Measurements from ENCODE around the gene NKX6-2. TPM values are rescaled to one million over a fixed set of nuclear protein-coding genes. Genes with fewer than 3 reads are reported as not detected.

The NKX6-2 gene
- total and polyA plus RNA-seq, 10 of the 15 experiments (the other 5 are each of a cell fraction or from before 2014, with no cell fraction given): 0.45 to 1.8 TPM; not detected in 8

- no peaks in the 10 kb centered on the region for H3K79me2 ChIP-seq (ENCODE audit: control insufficient read depth, insufficient read depth, low read length)
- POLR2A ChIA-PET: no interaction called here
- RAD21 ChIA-PET (ENCODE audit: unreplicated experiment): no interaction called here
- in situ Hi-C loops (cut with MboI): no loop called here
- CTCF ChIA-PET: no interaction called here
- no peak overlapping the region for H3K27ac ChIP-seq (ENCODE audit: control insufficient read depth, insufficient read depth)
- DNase-seq (ENCODE audit: low read depth, low spot score) (no peak), ATAC-seq (no peak), FAIRE-seq (no peak)
- no peaks in the 10 kb centered on the region for H3K27me3 ChIP-seq (replicated peaks in 1 of 2; ENCODE audit: control insufficient read depth in 2 of 2, insufficient read depth in 2 of 2, low read length in 1 of 2)
- WGBS (ENCODE audit: insufficient coverage, insufficient replicate concordance, low lambda C conversion rate, missing lambda C conversion rate): 69% methylated on average over 76 of the region's 106 CpGs
- H3K36me3 ChIP-seq (ENCODE audit: control insufficient read depth in 2 of 2, insufficient read depth in 2 of 2, low read length in 1 of 2): no peaks in the 10 kb centered on the region
- H2AFZ ChIP-seq (ENCODE audit: control insufficient read depth, low read depth, low read length): no peak overlapping the region
- no peaks in the 10 kb centered on the region; the same call in 2 of the 3 replicates for H3K9me3 ChIP-seq (replicated peaks; ENCODE audit: control insufficient read depth, insufficient read depth, low read length)
- no peak overlapping the region for H3K4me3 ChIP-seq
- TF ChIP-seq EGR1 (IDR thresholded peaks at IDR 0.05; ENCODE audit: borderline replicate concordance in 1 of 2, low read depth in 2 of 2, low read length in 2 of 2): no peak
- no peak for TF ChIP-seq CTCF (IDR thresholded peaks at IDR 0.05 in 2 of 3, conservative IDR thresholded peaks at IDR 0.05 in 1 of 3; ENCODE audit: control insufficient read depth in 2 of 3, extremely low read depth in 1 of 3, insufficient read depth in 1 of 3, low read depth in 3 of 3, low read length in 3 of 3)
- no peak for TF ChIP-seq RB1 (IDR thresholded peaks at IDR 0.05; ENCODE audit: borderline replicate concordance)
- no peak for TF ChIP-seq BHLHE40 (IDR thresholded peaks at IDR 0.05; ENCODE audit: borderline replicate concordance in 1 of 2, low read depth in 2 of 2, low read length in 1 of 2)
- TF ChIP-seq RUNX3 (IDR thresholded peaks at IDR 0.05; ENCODE audit: low read length): no peak
- TF ChIP-seq E2F8 (IDR thresholded peaks at IDR 0.05; ENCODE audit: low read depth, partially characterized antibody): no peak
- no peak for TF ChIP-seq ESRRA (IDR thresholded peaks at IDR 0.05; ENCODE audit: low read length)
- TF ChIP-seq RFX5 (IDR thresholded peaks at IDR 0.05; ENCODE audit: low read depth, low read length): no peak
- no peak for TF ChIP-seq POLR2A (IDR thresholded peaks at IDR 0.05; ENCODE audit: low read depth, low read length)
- no peak for TF ChIP-seq PAX5 (IDR thresholded peaks at IDR 0.05; ENCODE audit: borderline replicate concordance, low read depth, low read length)
- TF ChIP-seq BMI1 (IDR thresholded peaks at IDR 0.05; ENCODE audit: borderline replicate concordance): no peak
- H3K9ac ChIP-seq (ENCODE audit: control insufficient read depth, insufficient read depth, low read length): no peak overlapping the region
- H3K4me2 ChIP-seq (ENCODE audit: control insufficient read depth, insufficient read depth): no peak overlapping the region
- SMC1A ChIA-PET (ENCODE audit: uncharacterized antibody, unreplicated experiment): no interaction called here
- BruUV-seq (replicated peaks): no TSS peak
- intact Hi-C loops (cut with micrococcal nuclease; ENCODE audit: unreplicated experiment): no loop called here
- no peaks in the 10 kb centered on the region for H3K4me1 ChIP-seq (ENCODE audit: control insufficient read depth, insufficient read depth, low read length)
- H4K20me1 ChIP-seq (ENCODE audit: control insufficient read depth, insufficient read depth): no peaks in the 10 kb centered on the region
Measured at GRCh38 chr10:132783940-132784865, 1.7 kb downstream of the NKX6-2 start.

Data from GM12878 (cell line).